ENCODE results near the gene DMRT2.

DNA sequence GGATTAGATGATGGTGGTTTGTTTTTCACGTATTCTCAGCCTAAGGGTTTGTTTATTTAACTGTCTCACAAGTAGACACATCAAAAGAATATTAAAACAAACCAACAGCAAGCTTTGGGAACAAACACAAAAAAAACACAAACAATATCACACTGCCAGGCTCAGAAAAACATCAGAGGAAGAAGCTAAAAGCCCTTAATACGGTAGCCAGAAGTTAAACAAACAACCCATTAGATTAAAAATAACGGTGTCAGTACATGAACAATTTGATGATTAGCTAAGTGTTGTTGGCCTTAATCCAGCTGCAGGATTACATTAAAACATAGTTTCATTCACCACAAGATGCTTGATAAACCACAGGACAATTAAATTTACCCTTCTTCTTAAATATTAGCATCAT, 15.9 kb upstream of the DMRT2 start:
- TF ChIP-seq, protein P1, sequence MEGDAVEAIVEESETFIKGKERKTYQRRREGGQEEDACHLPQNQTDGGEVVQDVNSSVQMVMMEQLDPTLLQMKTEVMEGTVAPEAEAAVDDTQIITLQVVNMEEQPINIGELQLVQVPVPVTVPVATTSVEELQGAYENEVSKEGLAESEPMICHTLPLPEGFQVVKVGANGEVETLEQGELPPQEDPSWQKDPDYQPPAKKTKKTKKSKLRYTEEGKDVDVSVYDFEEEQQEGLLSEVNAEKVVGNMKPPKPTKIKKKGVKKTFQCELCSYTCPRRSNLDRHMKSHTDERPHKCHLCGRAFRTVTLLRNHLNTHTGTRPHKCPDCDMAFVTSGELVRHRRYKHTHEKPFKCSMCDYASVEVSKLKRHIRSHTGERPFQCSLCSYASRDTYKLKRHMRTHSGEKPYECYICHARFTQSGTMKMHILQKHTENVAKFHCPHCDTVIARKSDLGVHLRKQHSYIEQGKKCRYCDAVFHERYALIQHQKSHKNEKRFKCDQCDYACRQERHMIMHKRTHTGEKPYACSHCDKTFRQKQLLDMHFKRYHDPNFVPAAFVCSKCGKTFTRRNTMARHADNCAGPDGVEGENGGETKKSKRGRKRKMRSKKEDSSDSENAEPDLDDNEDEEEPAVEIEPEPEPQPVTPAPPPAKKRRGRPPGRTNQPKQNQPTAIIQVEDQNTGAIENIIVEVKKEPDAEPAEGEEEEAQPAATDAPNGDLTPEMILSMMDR (IDR thresholded peaks at IDR 0.05; ENCODE audit: poor library complexity), result no peak
- TF ChIP-seq EZH2phosphoT487 (IDR thresholded peaks at IDR 0.05; ENCODE audit: low read depth, severe bottlenecking, unreplicated experiment) (no peak), EZH2 (IDR thresholded peaks at IDR 0.05; ENCODE audit: borderline replicate concordance) (no peak)
